HCEC 1CT (cell line): ENCODE data around the gene MAGOH.
"Not testable (repeated sequence)": the region's sequence is repeated elsewhere in the genome, so short reads cannot be mapped to it uniquely, and the experiment has no call there.

Experiments used
- DNase-seq: peaks from one replicate; pipeline ENCODE4 v3.0.0-alpha.2; 2017

Gene MAGOH

GRCh38 chr1:53219711-53220110 lies 18.6 kb downstream of the MAGOH start:
- DNase-seq: no peak

- DNase-seq: no peak
These were observed 20.1 kb downstream of the MAGOH start for GRCh38 chr1:53218201-53218600.

- no peak for DNase-seq
These were observed 23.9 kb downstream of the MAGOH start for GRCh38 chr1:53214376-53214940.

- no peak for DNase-seq
These were observed 27.4 kb downstream of the MAGOH start for GRCh38 chr1:53210954-53211353.

GRCh38 chr1:53210352-53210751 lies 28.0 kb downstream of the MAGOH start:
- no peak for DNase-seq

GRCh38 chr1:53207726-53208125 lies 30.6 kb downstream of the MAGOH start:
- no peak for DNase-seq

- DNase-seq: no peak
These were observed 31.5 kb downstream of the MAGOH start for GRCh38 chr1:53206735-53207379.

- not testable (repeated sequence) for DNase-seq
These were observed 32.1 kb downstream of the MAGOH start for GRCh38 chr1:53206083-53206685.

- not testable (repeated sequence) for DNase-seq
These were observed 32.8 kb downstream of the MAGOH start for GRCh38 chr1:53205496-53205895.

GRCh38 chr1:53203466-53203865 lies 34.9 kb downstream of the MAGOH start:
- DNase-seq: no peak

- DNase-seq: no peak
These were observed 40.1 kb downstream of the MAGOH start for GRCh38 chr1:53198241-53198651.

- DNase-seq: no peak
These were observed 40.8 kb downstream of the MAGOH start for GRCh38 chr1:53197291-53198200.

GRCh38 chr1:53196485-53197290 lies 41.6 kb downstream of the MAGOH start, which contains the start of gene CPT2:
CPT2 (plus strand) TSS chr1:53196824; CDS start chr1:53196944, 120 bp downstream.
- peak; percentile 93 for DNase-seq

GRCh38 chr1:53196017-53196484 lies 42.3 kb downstream of the MAGOH start:
- peak; percentile 8 for DNase-seq

- no peak for DNase-seq
These were observed 42.9 kb downstream of the MAGOH start for GRCh38 chr1:53195246-53196016.

- no peak for DNase-seq
These were observed 48.1 kb downstream of the MAGOH start for GRCh38 chr1:53190210-53190611.

GRCh38 chr1:53189061-53189460 lies 49.3 kb downstream of the MAGOH start:
- no peak for DNase-seq

- peak; percentile 46 for DNase-seq
These were observed 50.2 kb downstream of the MAGOH start for GRCh38 chr1:53188099-53188498.

GRCh38 chr1:53187401-53187800 lies 50.9 kb downstream of the MAGOH start:
- DNase-seq: no peak

GRCh38 chr1:53186533-53186932 lies 51.8 kb downstream of the MAGOH start:
- DNase-seq: no peak

GRCh38 chr1:53185955-53186297 lies 52.4 kb downstream of the MAGOH start:
- DNase-seq: not testable (repeated sequence)
